HCT116 (cell line): ENCODE results near the gene BOLL. TPM values are rescaled to one million over a fixed set of nuclear protein-coding genes. Genes with fewer than 3 reads are reported as not detected.

Experiments
- ATAC-seq: fragments of 200-7000 bp; cut with Tn5 transposase; 2 replicates; pipeline ENCODE4 v1.9.1; 2020; ENCODE audit warnings: mild to moderate bottlenecking, moderate library complexity
- BruUV-seq: library from RNA; stranded (reverse); fragments of 400-500 nt; replicated peaks from 2 replicates; lab custom pipeline; 2021; lab: Mats Ljungman, UMichigan
- CTCF ChIA-PET: fragments of 300-600 bp; sonication (Branson Sonifier 250); formaldehyde crosslinking; loops from one replicate; lab custom pipeline; 2021; ENCODE audit warnings: antibody characterized with exemption; lab: Charles Lee
- POLR2A ChIA-PET: fragments of 300-600, 350-600 bp; sonication (Branson Sonifier 250); formaldehyde crosslinking; loops from one replicate; lab custom pipeline; 2021; ENCODE audit warnings: antibody characterized with exemption; lab: Charles Lee
- RAD21 ChIA-PET, 2 experiments: fragments of 300-600 bp; sonication (Branson Sonifier 250); formaldehyde crosslinking; loops; one replicate each; lab custom pipeline; 2023; ENCODE audit warnings: low total read pairs in 2 of 2; ENCODE audit not compliant: uncharacterized antibody in 2 of 2, unreplicated experiment in 2 of 2, low non-redundant PET in 1 of 2; lab: Charles Lee
- DNase-seq: peaks from one replicate; pipeline ENCODE4 v3.0.0-alpha.2; 2010; ENCODE audit warnings: low read depth, low spot score
- H2AFZ ChIP-seq: fragments of 200-600 bp; shearing (Covaris generic), sonication (generic); 2 replicates; pipeline ENCODE4 v1.6.1; 2017; ENCODE audit warnings: low read depth, mixed run types, mixed read lengths, antibody characterized with exemption, low read length; ENCODE audit not compliant: poor library complexity, severe bottlenecking
- H3K27ac ChIP-seq: 2 replicates; pipeline ENCODE4 v1.5.1; 2012; ENCODE audit warnings: low read depth, low read length
- H3K27me3 ChIP-seq: fragments of 200-600 bp; sonication (generic); 2 replicates; pipeline ENCODE4 v1.6.1; 2016; ENCODE audit warnings: mixed run types, low read length, mixed read lengths; ENCODE audit not compliant: insufficient read depth
- H3K36me3 ChIP-seq, 2 experiments: fragments of 200-500 bp in 1 of 2; fragments of 200-600 bp in 1 of 2; sonication (Bioruptor generic) in 1 of 2; sonication (generic) in 1 of 2; 2 replicates each; pipeline versions ENCODE4 v1.5.1 to v1.6.1; 2014 to 2016; ENCODE audit warnings: low read length in 2 of 2, inconsistent platforms in 1 of 2, mixed read lengths in 1 of 2, mixed run types in 1 of 2; ENCODE audit not compliant: insufficient read depth in 2 of 2, control insufficient read depth in 1 of 2
- H3K4me1 ChIP-seq, 2 experiments: fragments of 200-600 bp in 1 of 2; sonication (generic) in 1 of 2; 2 replicates each; pipeline versions ENCODE4 v1.5.1 to v1.6.1; 2012 to 2017; ENCODE audit warnings: low read length in 2 of 2, inconsistent platforms in 1 of 2, mild to moderate bottlenecking in 1 of 2, mixed read lengths in 1 of 2, mixed run types in 1 of 2, moderate library complexity in 1 of 2; ENCODE audit not compliant: insufficient read depth in 2 of 2, control insufficient read depth in 1 of 2
- H3K4me2 ChIP-seq: fragments of 200-600 bp; sonication (generic); 2 replicates; pipeline ENCODE4 v1.6.1; 2017; ENCODE audit warnings: mixed run types, low read length, mixed read lengths
- H3K4me3 ChIP-seq, 2 experiments: fragments of 200-600 bp in 1 of 2; sonication (generic) in 1 of 2; replicated peaks in 1 of 2; 2 replicates each; pipeline ENCODE4 v1.5.1; 2011 to 2016; ENCODE audit warnings: low read length in 2 of 2, control low read depth in 1 of 2, low read depth in 1 of 2, mild to moderate bottlenecking in 1 of 2, mixed read lengths in 1 of 2, mixed run types in 1 of 2
- H3K79me2 ChIP-seq: fragments of 200-600 bp; sonication (generic); 2 replicates; pipeline ENCODE4 v1.6.1; 2017; ENCODE audit warnings: mild to moderate bottlenecking, mixed run types, low read length, moderate library complexity, mixed read lengths; ENCODE audit not compliant: insufficient read depth
- H3K9ac ChIP-seq: fragments of 200-600 bp; sonication (generic); 2 replicates; pipeline ENCODE4 v1.6.1; 2016; ENCODE audit warnings: low read length, mixed read lengths
- H3K9me2 ChIP-seq: fragments of 200-600 bp; sonication (generic), shearing (Covaris generic); 2 replicates; pipeline ENCODE4 v1.6.1; 2017; ENCODE audit warnings: mixed run types, mild to moderate bottlenecking, moderate library complexity; ENCODE audit not compliant: insufficient read depth
- H3K9me3 ChIP-seq, 2 experiments: fragments of 200-500 bp in 1 of 2; fragments of 200-600 bp in 1 of 2; sonication (Bioruptor generic) in 1 of 2; sonication (generic) in 1 of 2; 2 replicates each; pipeline ENCODE4 v1.6.1; 2014 to 2017; ENCODE audit warnings: low read length in 2 of 2, mixed read lengths in 2 of 2, inconsistent platforms in 1 of 2, low read depth in 1 of 2, mild to moderate bottlenecking in 1 of 2, mixed run types in 1 of 2, moderate library complexity in 1 of 2; ENCODE audit not compliant: control insufficient read depth in 1 of 2, insufficient read depth in 1 of 2
- H4K20me1 ChIP-seq: fragments of 200-600 bp; sonication (generic), shearing (Covaris generic); 2 replicates; pipeline ENCODE4 v1.6.1; 2017; ENCODE audit warnings: mixed run types, mild to moderate bottlenecking, moderate library complexity; ENCODE audit not compliant: insufficient read depth
- CBX3 ChIP-seq: IDR thresholded peaks from 2 replicates; pipeline ENCODE4 v1.6.1; 2012; ENCODE audit warnings: low read depth
- CEBPB ChIP-seq: IDR thresholded peaks from 2 replicates; pipeline ENCODE4 v1.6.1; 2012; ENCODE audit warnings: low read depth
- EGR1 ChIP-seq: IDR thresholded peaks from 2 replicates; pipeline ENCODE4 v1.6.1; 2012; ENCODE audit warnings: low read depth
- EZH2 ChIP-seq: fragments of 200-600 bp; sonication (generic); IDR thresholded peaks from 2 replicates; pipeline ENCODE4 v1.6.1; 2017; ENCODE audit warnings: antibody characterized with exemption, mixed run types
- POLR2A ChIP-seq: IDR thresholded peaks from 2 replicates; pipeline ENCODE4 v1.7.0; 2011; ENCODE audit warnings: borderline replicate concordance; ENCODE audit not compliant: insufficient read depth, insufficient read length; ENCODE audit errors: extremely low read depth
- RAD21 ChIP-seq: IDR thresholded peaks from 2 replicates; pipeline ENCODE4 v1.6.1; 2012; ENCODE audit warnings: low read depth, mild to moderate bottlenecking
- SIN3A ChIP-seq: IDR thresholded peaks from 2 replicates; pipeline ENCODE4 v1.6.1; 2012; ENCODE audit warnings: low read depth
- SRF ChIP-seq: IDR thresholded peaks from 2 replicates; pipeline ENCODE4 v1.6.1; 2012; ENCODE audit warnings: low read depth
- TCF7L2 ChIP-seq: IDR thresholded peaks from 2 replicates; pipeline ENCODE4 v1.7.0; 2011; ENCODE audit warnings: borderline replicate concordance, inconsistent platforms; ENCODE audit not compliant: insufficient read depth, insufficient read length; ENCODE audit errors: extremely low read depth
- ZFX ChIP-seq: fragments of 450-650 bp; IDR thresholded peaks from 2 replicates; pipeline ENCODE4 v1.6.1; 2017
- intact Hi-C: fragments of 100-400 bp; cut with micrococcal nuclease; formaldehyde crosslinking; loops from 2 replicates; pipeline ENCODE4 v1.10.0; 2022
- total RNA-seq: library from RNA; stranded (reverse); gene quantifications from one replicate; pipeline ENCODE4 v1.2.1, GENCODE V29; 2021; ENCODE audit not compliant: unreplicated experiment
- TF ChIP-seq, protein P1 (sequence below): IDR thresholded peaks from 2 replicates; pipeline ENCODE4 v1.6.1; 2011; ENCODE audit warnings: mild to moderate bottlenecking, low read length, moderate library complexity; ENCODE audit not compliant: insufficient replicate concordance; ENCODE audit errors: extremely low read depth
- TF ChIP-seq, protein P2 (sequence below): IDR thresholded peaks from 2 replicates; pipeline ENCODE4 v1.6.1; 2012; ENCODE audit warnings: low read depth
- TF ChIP-seq, protein P3 (sequence below): IDR thresholded peaks from 2 replicates; pipeline ENCODE4 v1.6.1; 2012
- TF ChIP-seq, protein P4 (sequence below), 3 experiments: fragments of 200-600 bp in 1 of 3; sonication (generic) in 1 of 3; IDR thresholded peaks in 2 of 3; conservative IDR thresholded peaks in 1 of 3; 2 replicates each; pipeline ENCODE4 v1.5.1; 2012 to 2017; ENCODE audit warnings: low read depth in 2 of 3, low read length in 2 of 3, antibody characterized with exemption in 1 of 3, borderline replicate concordance in 1 of 3, control low read depth in 1 of 3, mild to moderate bottlenecking in 1 of 3, mixed read lengths in 1 of 3, mixed run types in 1 of 3, moderate library complexity in 1 of 3; ENCODE audit not compliant: insufficient read depth in 1 of 3

Gene BOLL
- total RNA-seq, 1 experiment from 2014 or later, result not detected

DNA sequence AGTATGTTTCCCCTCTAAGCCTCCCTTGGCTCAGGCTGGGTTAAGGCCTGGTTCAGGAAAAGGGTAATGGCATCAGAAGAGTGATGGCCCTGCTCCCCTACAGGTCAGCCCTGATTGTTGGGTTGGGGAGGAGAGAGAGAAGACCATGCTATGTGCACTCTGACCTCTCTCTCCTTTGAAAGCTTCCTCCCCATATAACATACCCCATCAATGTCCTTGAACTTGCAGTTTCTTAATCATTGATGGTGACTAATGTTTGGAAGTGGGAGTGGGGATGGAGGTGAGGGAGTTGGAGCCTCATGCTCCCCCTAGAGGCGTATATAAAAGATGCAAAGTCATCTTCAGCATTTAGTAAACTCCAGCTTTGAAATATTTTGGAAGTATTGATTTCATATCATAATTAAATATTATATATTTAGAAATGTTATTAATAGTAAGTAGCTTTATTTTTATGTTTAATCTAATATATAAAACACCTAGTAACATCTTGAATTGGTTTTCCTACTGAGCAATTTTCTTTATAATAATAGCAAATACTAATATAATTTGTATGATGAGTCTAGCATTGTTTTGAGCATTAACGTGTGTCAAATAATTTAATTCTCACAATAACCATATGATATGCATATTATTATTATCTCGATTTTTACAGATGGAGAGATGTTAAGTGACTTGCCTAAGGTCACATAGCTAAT is 28.1 kb upstream of the BOLL start:
- Histone ChIP-seq H2AFZ (peak overlapping the region; percentile 39), H3K4me2 (no peak overlapping the region), H3K4me3 (no peak overlapping the region), H3K9me3 (no peaks in the 10 kb centered on the region), H3K27me3 (0 out of 2 replicates have a peak, but pooled peaks cover 1% of the 10 kb centered on the region), H4K20me1 (no peaks in the 10 kb centered on the region), H3K9me2 (no peaks in the 10 kb centered on the region), H3K79me2 (no peaks in the 10 kb centered on the region), H3K36me3 (no peaks in the 10 kb centered on the region), H3K9ac (no peak overlapping the region), H3K4me1 (no peaks in the 10 kb centered on the region), H3K27ac (no peak overlapping the region)
- POLR2A ChIA-PET, result no interaction called here
- TF ChIP-seq, protein P1, sequence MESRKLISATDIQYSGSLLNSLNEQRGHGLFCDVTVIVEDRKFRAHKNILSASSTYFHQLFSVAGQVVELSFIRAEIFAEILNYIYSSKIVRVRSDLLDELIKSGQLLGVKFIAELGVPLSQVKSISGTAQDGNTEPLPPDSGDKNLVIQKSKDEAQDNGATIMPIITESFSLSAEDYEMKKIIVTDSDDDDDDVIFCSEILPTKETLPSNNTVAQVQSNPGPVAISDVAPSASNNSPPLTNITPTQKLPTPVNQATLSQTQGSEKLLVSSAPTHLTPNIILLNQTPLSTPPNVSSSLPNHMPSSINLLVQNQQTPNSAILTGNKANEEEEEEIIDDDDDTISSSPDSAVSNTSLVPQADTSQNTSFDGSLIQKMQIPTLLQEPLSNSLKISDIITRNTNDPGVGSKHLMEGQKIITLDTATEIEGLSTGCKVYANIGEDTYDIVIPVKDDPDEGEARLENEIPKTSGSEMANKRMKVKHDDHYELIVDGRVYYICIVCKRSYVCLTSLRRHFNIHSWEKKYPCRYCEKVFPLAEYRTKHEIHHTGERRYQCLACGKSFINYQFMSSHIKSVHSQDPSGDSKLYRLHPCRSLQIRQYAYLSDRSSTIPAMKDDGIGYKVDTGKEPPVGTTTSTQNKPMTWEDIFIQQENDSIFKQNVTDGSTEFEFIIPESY, result no peak
- TF ChIP-seq, protein P2, sequence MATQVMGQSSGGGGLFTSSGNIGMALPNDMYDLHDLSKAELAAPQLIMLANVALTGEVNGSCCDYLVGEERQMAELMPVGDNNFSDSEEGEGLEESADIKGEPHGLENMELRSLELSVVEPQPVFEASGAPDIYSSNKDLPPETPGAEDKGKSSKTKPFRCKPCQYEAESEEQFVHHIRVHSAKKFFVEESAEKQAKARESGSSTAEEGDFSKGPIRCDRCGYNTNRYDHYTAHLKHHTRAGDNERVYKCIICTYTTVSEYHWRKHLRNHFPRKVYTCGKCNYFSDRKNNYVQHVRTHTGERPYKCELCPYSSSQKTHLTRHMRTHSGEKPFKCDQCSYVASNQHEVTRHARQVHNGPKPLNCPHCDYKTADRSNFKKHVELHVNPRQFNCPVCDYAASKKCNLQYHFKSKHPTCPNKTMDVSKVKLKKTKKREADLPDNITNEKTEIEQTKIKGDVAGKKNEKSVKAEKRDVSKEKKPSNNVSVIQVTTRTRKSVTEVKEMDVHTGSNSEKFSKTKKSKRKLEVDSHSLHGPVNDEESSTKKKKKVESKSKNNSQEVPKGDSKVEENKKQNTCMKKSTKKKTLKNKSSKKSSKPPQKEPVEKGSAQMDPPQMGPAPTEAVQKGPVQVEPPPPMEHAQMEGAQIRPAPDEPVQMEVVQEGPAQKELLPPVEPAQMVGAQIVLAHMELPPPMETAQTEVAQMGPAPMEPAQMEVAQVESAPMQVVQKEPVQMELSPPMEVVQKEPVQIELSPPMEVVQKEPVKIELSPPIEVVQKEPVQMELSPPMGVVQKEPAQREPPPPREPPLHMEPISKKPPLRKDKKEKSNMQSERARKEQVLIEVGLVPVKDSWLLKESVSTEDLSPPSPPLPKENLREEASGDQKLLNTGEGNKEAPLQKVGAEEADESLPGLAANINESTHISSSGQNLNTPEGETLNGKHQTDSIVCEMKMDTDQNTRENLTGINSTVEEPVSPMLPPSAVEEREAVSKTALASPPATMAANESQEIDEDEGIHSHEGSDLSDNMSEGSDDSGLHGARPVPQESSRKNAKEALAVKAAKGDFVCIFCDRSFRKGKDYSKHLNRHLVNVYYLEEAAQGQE, result no peak
- TF ChIP-seq EGR1, result no peak
- TF ChIP-seq, protein P3, sequence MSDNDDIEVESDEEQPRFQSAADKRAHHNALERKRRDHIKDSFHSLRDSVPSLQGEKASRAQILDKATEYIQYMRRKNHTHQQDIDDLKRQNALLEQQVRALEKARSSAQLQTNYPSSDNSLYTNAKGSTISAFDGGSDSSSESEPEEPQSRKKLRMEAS, result no peak
- TF ChIP-seq SIN3A, result no peak
- no peak for TF ChIP-seq SRF
- TF ChIP-seq ZFX, result no peak
- TF ChIP-seq RAD21, result peak; percentile 35; the same call in 1 of the 2 replicates
- TF ChIP-seq TCF7L2, result no peak
- TF ChIP-seq CEBPB, result no peak
- TF ChIP-seq EZH2, result no peak
- TF ChIP-seq CBX3, result no peak
- TF ChIP-seq, protein P4, sequence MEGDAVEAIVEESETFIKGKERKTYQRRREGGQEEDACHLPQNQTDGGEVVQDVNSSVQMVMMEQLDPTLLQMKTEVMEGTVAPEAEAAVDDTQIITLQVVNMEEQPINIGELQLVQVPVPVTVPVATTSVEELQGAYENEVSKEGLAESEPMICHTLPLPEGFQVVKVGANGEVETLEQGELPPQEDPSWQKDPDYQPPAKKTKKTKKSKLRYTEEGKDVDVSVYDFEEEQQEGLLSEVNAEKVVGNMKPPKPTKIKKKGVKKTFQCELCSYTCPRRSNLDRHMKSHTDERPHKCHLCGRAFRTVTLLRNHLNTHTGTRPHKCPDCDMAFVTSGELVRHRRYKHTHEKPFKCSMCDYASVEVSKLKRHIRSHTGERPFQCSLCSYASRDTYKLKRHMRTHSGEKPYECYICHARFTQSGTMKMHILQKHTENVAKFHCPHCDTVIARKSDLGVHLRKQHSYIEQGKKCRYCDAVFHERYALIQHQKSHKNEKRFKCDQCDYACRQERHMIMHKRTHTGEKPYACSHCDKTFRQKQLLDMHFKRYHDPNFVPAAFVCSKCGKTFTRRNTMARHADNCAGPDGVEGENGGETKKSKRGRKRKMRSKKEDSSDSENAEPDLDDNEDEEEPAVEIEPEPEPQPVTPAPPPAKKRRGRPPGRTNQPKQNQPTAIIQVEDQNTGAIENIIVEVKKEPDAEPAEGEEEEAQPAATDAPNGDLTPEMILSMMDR (IDR thresholded peaks at IDR 0.05 in 2 of 3, conservative IDR thresholded peaks at IDR 0.05 in 1 of 3; ENCODE audit: borderline replicate concordance in 1 of 3, insufficient read depth in 1 of 3, low read depth in 2 of 3, low read length in 2 of 3), result peak; percentile 24 to 68 (median 60); a peak in 5 of 6 replicates
- no peak for TF ChIP-seq POLR2A
- CTCF ChIA-PET, result interaction anchor here (1.0 to 1.5 kb wide), 6 partner anchors 11 to 484 kb away, joined by 3 to 9 read pairs (median 3); no protein-coding TSS in a partner anchor
- no TSS peak for BruUV-seq
- intact Hi-C loops, result no loop called here
- ATAC-seq, result peak; percentile 85
- DNase-seq, result peak; percentile 12
- RAD21 ChIA-PET, result no interaction called here
